GM23338 (cell line): ENCODE results near the gene LRRIQ3. TPM values are rescaled to one million over a fixed set of nuclear protein-coding genes. Genes with fewer than 3 reads are reported as not detected.

ENCODE experiments used
- ATAC-seq: fragments of 200-7000 bp; cut with Tn5 transposase; 3 replicates; pipeline ENCODE4 v1.9.1; 2020
- DNase-seq: peaks from one replicate; pipeline ENCODE4 v3.0.0-alpha.2; 2015; ENCODE audit warnings: low spot score
- H2AFZ ChIP-seq: fragments of 200-600 bp; sonication (generic); 2 replicates; pipeline ENCODE4 v1.8.0; 2016; ENCODE audit warnings: antibody characterized with exemption, mild to moderate bottlenecking, moderate library complexity
- H3F3A ChIP-seq: fragments of 200-600 bp; sonication (generic); replicated peaks from 2 replicates; pipeline ENCODE4 v1.8.0; 2017; ENCODE audit warnings: antibody characterized with exemption, mixed run types, low read depth
- H3K27ac ChIP-seq: fragments of 200-600 bp; sonication (generic); 2 replicates; pipeline ENCODE4 v1.6.1; 2016; ENCODE audit warnings: low read depth
- H3K27me3 ChIP-seq: fragments of 200-600 bp; sonication (generic); 2 replicates; pipeline ENCODE4 v1.8.0; 2016; ENCODE audit warnings: mild to moderate bottlenecking, mixed run types, moderate library complexity; ENCODE audit not compliant: insufficient read depth
- H3K36me3 ChIP-seq: fragments of 200-600 bp; sonication (generic); 2 replicates; pipeline ENCODE4 v1.8.0; 2016; ENCODE audit warnings: mild to moderate bottlenecking; ENCODE audit not compliant: insufficient read depth
- H3K4me1 ChIP-seq: fragments of 200-600 bp; sonication (generic); 2 replicates; pipeline ENCODE4 v1.8.0; 2016; ENCODE audit warnings: mild to moderate bottlenecking, moderate library complexity; ENCODE audit not compliant: insufficient read depth
- H3K4me2 ChIP-seq: fragments of 200-600 bp; sonication (generic); 2 replicates; pipeline ENCODE4 v1.7.1; 2017; ENCODE audit warnings: mixed run types
- H3K4me3 ChIP-seq: fragments of 200-600 bp; sonication (generic); 2 replicates; pipeline ENCODE4 v1.6.1; 2016; ENCODE audit warnings: mixed run types
- H3K79me2 ChIP-seq: fragments of 200-600 bp; sonication (generic); replicated peaks from 2 replicates; pipeline ENCODE4 v1.8.0; 2017; ENCODE audit warnings: mild to moderate bottlenecking; ENCODE audit not compliant: insufficient read depth
- H3K9me2 ChIP-seq: fragments of 200-600 bp; sonication (generic); 2 replicates; pipeline ENCODE4 v1.8.0; 2017; ENCODE audit not compliant: insufficient read depth
- H4K20me1 ChIP-seq: fragments of 200-600 bp; sonication (generic); replicated peaks from 2 replicates; pipeline ENCODE4 v1.8.0; 2017; ENCODE audit warnings: mild to moderate bottlenecking; ENCODE audit not compliant: insufficient read depth
- H3K27ac Mint-ChIP-seq: 2 replicates; pipeline ENCODE4 v1.8.0; 2020; ENCODE audit warnings: inconsistent platforms, mild to moderate bottlenecking, moderate library complexity, mixed read lengths
- H3K27me3 Mint-ChIP-seq: 3 replicates; pipeline ENCODE4 v1.8.0; 2022; ENCODE audit warnings: low read depth, mild to moderate bottlenecking, moderate library complexity, mixed read lengths, inconsistent platforms; ENCODE audit not compliant: insufficient read depth, poor library complexity
- H3K36me3 Mint-ChIP-seq: 3 replicates; pipeline ENCODE4 v1.8.0; 2021; ENCODE audit warnings: low read depth, mild to moderate bottlenecking, inconsistent platforms, moderate library complexity, mixed read lengths
- H3K4me1 Mint-ChIP-seq: 3 replicates; pipeline ENCODE4 v1.8.0; 2020; ENCODE audit warnings: mild to moderate bottlenecking, inconsistent platforms, mixed read lengths
- H3K4me3 Mint-ChIP-seq: 3 replicates; pipeline ENCODE4 v1.8.0; 2021; ENCODE audit warnings: moderate library complexity, mild to moderate bottlenecking, inconsistent platforms, mixed read lengths
- H3K9me3 Mint-ChIP-seq: 3 replicates; pipeline ENCODE4 v1.8.0; 2020; ENCODE audit warnings: moderate library complexity, mild to moderate bottlenecking, inconsistent platforms, mixed read lengths
- CREB1 ChIP-seq: fragments of 250-450 bp; sonication (Bioruptor Pico); IDR thresholded peaks from 2 replicates; pipeline ENCODE4 v1.5.0; 2020; ENCODE audit warnings: low read depth, mild to moderate bottlenecking, moderate library complexity
- CTCF ChIP-seq, 2 experiments: fragments of 200-600 bp in 1 of 2; sonication (generic) in 1 of 2; conservative IDR thresholded peaks; 2 replicates each; pipeline versions ENCODE4 v1.5.1 to v1.6.1; 2016 to 2017; ENCODE audit warnings: antibody characterized with exemption in 2 of 2, low read depth in 2 of 2, mild to moderate bottlenecking in 2 of 2, moderate library complexity in 1 of 2
- ETS1 ChIP-seq: IDR thresholded peaks from 2 replicates; pipeline ENCODE4 v1.6.1; 2016; ENCODE audit warnings: antibody characterized with exemption
- EZH2 ChIP-seq: fragments of 200-600 bp; sonication (generic); IDR thresholded peaks from one replicate; pipeline ENCODE4 v1.8.0; 2017; ENCODE audit warnings: antibody characterized with exemption, mild to moderate bottlenecking, low read depth; ENCODE audit not compliant: unreplicated experiment
- EZH2phosphoT487 ChIP-seq: fragments of 200-600 bp; sonication (generic); IDR thresholded peaks from one replicate; pipeline ENCODE4 v1.8.1; 2018; ENCODE audit warnings: antibody characterized with exemption; ENCODE audit not compliant: unreplicated experiment
- JUNB ChIP-seq: IDR thresholded peaks from one replicate; pipeline ENCODE4 v1.6.1; 2016; ENCODE audit warnings: antibody characterized with exemption; ENCODE audit not compliant: unreplicated experiment
- NANOG ChIP-seq: IDR thresholded peaks from 2 replicates; pipeline ENCODE4 v1.6.1; 2016; ENCODE audit warnings: antibody characterized with exemption, borderline replicate concordance
- POLR2AphosphoS5 ChIP-seq: IDR thresholded peaks from 2 replicates; pipeline ENCODE4 v1.6.1; 2016; ENCODE audit warnings: antibody characterized with exemption, low read depth
- REST ChIP-seq: IDR thresholded peaks from one replicate; pipeline ENCODE4 v1.6.1; 2018; ENCODE audit warnings: antibody characterized with exemption; ENCODE audit not compliant: unreplicated experiment
- STAT1 ChIP-seq: IDR thresholded peaks from one replicate; pipeline ENCODE4 v1.6.1; 2016; ENCODE audit warnings: antibody characterized with exemption; ENCODE audit not compliant: unreplicated experiment
- ZNF114 ChIP-seq: fragments of 250-450 bp; sonication (Bioruptor Pico); IDR thresholded peaks from 2 replicates; pipeline ENCODE4 v1.5.0; 2020; ENCODE audit warnings: mild to moderate bottlenecking, moderate library complexity
- ZNF331 ChIP-seq: fragments of 250-450 bp; sonication (Bioruptor Pico); IDR thresholded peaks from 2 replicates; pipeline ENCODE4 v1.5.0; 2020; ENCODE audit warnings: low read depth, mild to moderate bottlenecking, moderate library complexity
- ZNF462 ChIP-seq: fragments of 250-450 bp; sonication (Bioruptor Pico); IDR thresholded peaks from 2 replicates; pipeline ENCODE4 v1.5.0; 2020; ENCODE audit warnings: mild to moderate bottlenecking, moderate library complexity
- polyA plus RNA-seq: library from polyadenylated mRNA; unstranded; fragments of >200 nt; fragmentation: Nextera tagmentation; extraction: Ambion mirVana; gene quantifications from 2 replicates; pipeline ENCODE4 v1.2.1, GENCODE V29; 2016
- total RNA-seq: library from RNA; depleted of rRNA; stranded (reverse); fragments of >200 nt; shearing (Covaris generic); gene quantifications from 2 replicates; pipeline ENCODE4 v1.2.3, GENCODE V29; 2014

LRRIQ3 gene
- total and polyA plus RNA-seq, 2 experiments from 2014 or later, result 0.21 to 0.36 TPM

GRCh38 chr1:74038042-74038441, 159.9 kb downstream of the LRRIQ3 start:
- ATAC-seq, result no peak
- Histone ChIP-seq H3K4me3 (no peak overlapping the region), H2AFZ (no peak overlapping the region), H3K27me3 (no peaks in the 10 kb centered on the region), H3F3A (no peaks in the 10 kb centered on the region), H3K79me2 (no peaks in the 10 kb centered on the region), H3K4me1 (no peaks in the 10 kb centered on the region), H3K9me2 (peaks cover 7% of the 10 kb centered on the region; the same call in 1 of the 2 replicates), H3K27ac (no peak overlapping the region), H4K20me1 (no peaks in the 10 kb centered on the region), H3K4me2 (no peak overlapping the region), H3K36me3 (no peaks in the 10 kb centered on the region)
- no peak overlapping the region for H3K27ac Mint-ChIP-seq
- H3K9me3 Mint-ChIP-seq, result peaks cover 6% of the 10 kb centered on the region; the same call in 2 of the 3 replicates
- TF ChIP-seq ZNF462 (CRISPR knock-in tag), result no peak
- TF ChIP-seq CREB1 (CRISPR knock-in tag), result no peak
- TF ChIP-seq EZH2, result no peak
- no peak for TF ChIP-seq REST
- TF ChIP-seq POLR2AphosphoS5, result no peak
- no peak for TF ChIP-seq JUNB
- TF ChIP-seq ZNF114 (CRISPR knock-in tag), result no peak
- TF ChIP-seq NANOG, result no peak
- TF ChIP-seq EZH2phosphoT487, result no peak
- no peak for TF ChIP-seq ETS1
- no peak for TF ChIP-seq ZNF331
- TF ChIP-seq STAT1, result no peak
- TF ChIP-seq CTCF (conservative IDR thresholded peaks at IDR 0.05; ENCODE audit: low read depth in 2 of 2), result no peak
- H3K36me3 Mint-ChIP-seq, result no peaks in the 10 kb centered on the region
- H3K4me1 Mint-ChIP-seq, result no peaks in the 10 kb centered on the region
- H3K27me3 Mint-ChIP-seq, result no peaks in the 10 kb centered on the region
- H3K4me3 Mint-ChIP-seq, result no peak overlapping the region
- DNase-seq, result no peak
